B cell (primary cell): ENCODE data around the gene TTLL11.

ENCODE experiments used
- CTCF ChIP-seq: fragments of 200-600 bp; IDR thresholded peaks from one replicate; pipeline ENCODE4 v1.8.0; 2022; ENCODE audit warnings: antibody characterized with exemption, mild to moderate bottlenecking
- EZH2 ChIP-seq: IDR thresholded peaks from 2 replicates; pipeline ENCODE4 v1.6.1; 2012; ENCODE audit warnings: borderline replicate concordance, low read depth, mild to moderate bottlenecking, moderate library complexity, low read length; ENCODE audit not compliant: insufficient read depth, poor library complexity, severe bottlenecking

GRCh38 chr9:121835587-121836365, 257.3 kb downstream of the TTLL11 start:
- TF ChIP-seq CTCF (no peak), EZH2 (no peak)
